ENCODE data around the gene SETMAR.

GRCh38 chr3:4336850-4337546 is 33.8 kb downstream of the SETMAR start:
- TF ChIP-seq CTCF (IDR thresholded peaks at IDR 0.05) (no peak), EZH2 (IDR thresholded peaks at IDR 0.05; ENCODE audit: borderline replicate concordance, insufficient read depth, low read depth, low read length, poor library complexity, severe bottlenecking) (no peak)
